Peyer's patch (tissue), 4 donors: ENCODE measurements around the gene ATP4A.

Source experiments
- POLR2A ChIP-seq, 2 donors: fragments of 450-650 bp; IDR thresholded peaks; one replicate each; pipeline ENCODE4 v1.5.1; 2017; ENCODE audit warnings: antibody characterized with exemption in 2 of 2, mild to moderate bottlenecking in 2 of 2, moderate library complexity in 2 of 2
- TF ChIP-seq, protein P1 (sequence below), 6 experiments: fragments of 450-650 bp in 4 of 6; fragments of 200-600 bp in 2 of 6; sonication (generic) in 1 of 6; IDR thresholded peaks; one replicate each; pipeline ENCODE4 v1.5.1; 2017 to 2019; ENCODE audit warnings: antibody characterized with exemption in 6 of 6, mild to moderate bottlenecking in 3 of 6, moderate library complexity in 1 of 6

DNA sequence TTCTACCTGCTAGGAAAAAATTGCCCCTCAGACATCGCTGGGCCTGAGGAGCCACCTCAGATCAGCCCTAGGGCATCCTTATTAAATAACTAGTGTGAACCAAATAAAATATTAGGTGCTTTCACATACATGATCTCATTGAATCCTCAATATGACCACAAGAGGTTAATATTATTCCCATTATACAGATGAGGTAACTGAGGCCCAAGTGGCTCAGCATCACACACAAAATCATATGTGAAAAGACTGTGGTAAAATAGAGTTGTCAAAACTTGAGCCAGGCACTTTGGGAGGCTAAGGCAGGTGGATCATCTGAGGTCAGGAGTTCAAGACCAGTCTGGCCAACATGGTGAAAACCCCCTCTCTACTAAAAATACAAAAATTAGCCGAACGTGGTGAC is 47.1 kb downstream of the ATP4A start:
- TF ChIP-seq, protein P1, sequence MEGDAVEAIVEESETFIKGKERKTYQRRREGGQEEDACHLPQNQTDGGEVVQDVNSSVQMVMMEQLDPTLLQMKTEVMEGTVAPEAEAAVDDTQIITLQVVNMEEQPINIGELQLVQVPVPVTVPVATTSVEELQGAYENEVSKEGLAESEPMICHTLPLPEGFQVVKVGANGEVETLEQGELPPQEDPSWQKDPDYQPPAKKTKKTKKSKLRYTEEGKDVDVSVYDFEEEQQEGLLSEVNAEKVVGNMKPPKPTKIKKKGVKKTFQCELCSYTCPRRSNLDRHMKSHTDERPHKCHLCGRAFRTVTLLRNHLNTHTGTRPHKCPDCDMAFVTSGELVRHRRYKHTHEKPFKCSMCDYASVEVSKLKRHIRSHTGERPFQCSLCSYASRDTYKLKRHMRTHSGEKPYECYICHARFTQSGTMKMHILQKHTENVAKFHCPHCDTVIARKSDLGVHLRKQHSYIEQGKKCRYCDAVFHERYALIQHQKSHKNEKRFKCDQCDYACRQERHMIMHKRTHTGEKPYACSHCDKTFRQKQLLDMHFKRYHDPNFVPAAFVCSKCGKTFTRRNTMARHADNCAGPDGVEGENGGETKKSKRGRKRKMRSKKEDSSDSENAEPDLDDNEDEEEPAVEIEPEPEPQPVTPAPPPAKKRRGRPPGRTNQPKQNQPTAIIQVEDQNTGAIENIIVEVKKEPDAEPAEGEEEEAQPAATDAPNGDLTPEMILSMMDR (IDR thresholded peaks at IDR 0.05): no peak
- TF ChIP-seq POLR2A (IDR thresholded peaks at IDR 0.05): no peak
